Activated T-cell treated with anti-CD3 and anti-CD28 coated beads for 4 hours (primary cell): ENCODE results near the gene LEPR.
"Not testable (repeated sequence)": the region's sequence is repeated elsewhere in the genome, so short reads cannot be mapped to it uniquely, and the experiment has no call there.

Experiments used
- DNase-seq: peaks from one replicate; pipeline ENCODE4 v3.0.0-alpha.2; 2020

The LEPR gene

GRCh38 chr1:65420590-65421350, at the start of gene LEPR, which contains the start of gene LEPROT:
TSS of gene LEPR (plus strand) at chr1:65420668. CDS start at chr1:65565566, 144,898 bp downstream.
TSS of gene LEPROT (plus strand) at chr1:65420668. CDS start at chr1:65420725, 57 bp downstream.
- DNase-seq: no peak

- no peak for DNase-seq
Measured at GRCh38 chr1:65371544-65371943, 48.9 kb upstream of the LEPR start.

GRCh38 chr1:65372557-65372956, 47.9 kb upstream of the LEPR start:
- DNase-seq: no peak

- no peak for DNase-seq
Measured at GRCh38 chr1:65377496-65378246, 42.8 kb upstream of the LEPR start.

- DNase-seq: no peak
Measured at GRCh38 chr1:65378247-65378946, 42.1 kb upstream of the LEPR start.

GRCh38 chr1:65384426-65384825, 36.0 kb upstream of the LEPR start:
- not testable (repeated sequence) for DNase-seq

GRCh38 chr1:65386439-65386838, 34.0 kb upstream of the LEPR start:
- no peak for DNase-seq

GRCh38 chr1:65387821-65388220, 32.6 kb upstream of the LEPR start:
- no peak for DNase-seq

GRCh38 chr1:65388908-65389695, 31.4 kb upstream of the LEPR start:
- DNase-seq: no peak

GRCh38 chr1:65392497-65392896, 28.0 kb upstream of the LEPR start:
- DNase-seq: no peak

GRCh38 chr1:65393347-65393746, 27.1 kb upstream of the LEPR start:
- no peak for DNase-seq

- no peak for DNase-seq
Measured at GRCh38 chr1:65393928-65394327, 26.5 kb upstream of the LEPR start.

GRCh38 chr1:65395887-65396612, 24.4 kb upstream of the LEPR start:
- no peak for DNase-seq

- no peak for DNase-seq
Measured at GRCh38 chr1:65398083-65398482, 22.4 kb upstream of the LEPR start.

GRCh38 chr1:65399003-65399402, 21.5 kb upstream of the LEPR start:
- no peak for DNase-seq

- DNase-seq: no peak
Measured at GRCh38 chr1:65401612-65402011, 18.9 kb upstream of the LEPR start.

GRCh38 chr1:65404941-65405340, 15.5 kb upstream of the LEPR start:
- DNase-seq: no peak

GRCh38 chr1:65407877-65408276, 12.6 kb upstream of the LEPR start:
- no peak for DNase-seq

- no peak for DNase-seq
Measured at GRCh38 chr1:65409314-65409713, 11.2 kb upstream of the LEPR start.

- DNase-seq: no peak
Measured at GRCh38 chr1:65409816-65410326, 10.6 kb upstream of the LEPR start.

GRCh38 chr1:65412256-65412983, 8.0 kb upstream of the LEPR start:
- no peak for DNase-seq
